CD4-positive, alpha-beta T cell treated with Interleukin-6 for 4 hours (primary cell): ENCODE measurements around the gene KMT2C.

Experiments
- DNase-seq: peaks from one replicate; pipeline ENCODE4 v3.0.0-alpha.2; 2020; ENCODE audit warnings: mixed read lengths

KMT2C gene

GRCh38 chr7:152097330-152097729 is 338.5 kb downstream of the KMT2C start:
- DNase-seq = no peak

DNA sequence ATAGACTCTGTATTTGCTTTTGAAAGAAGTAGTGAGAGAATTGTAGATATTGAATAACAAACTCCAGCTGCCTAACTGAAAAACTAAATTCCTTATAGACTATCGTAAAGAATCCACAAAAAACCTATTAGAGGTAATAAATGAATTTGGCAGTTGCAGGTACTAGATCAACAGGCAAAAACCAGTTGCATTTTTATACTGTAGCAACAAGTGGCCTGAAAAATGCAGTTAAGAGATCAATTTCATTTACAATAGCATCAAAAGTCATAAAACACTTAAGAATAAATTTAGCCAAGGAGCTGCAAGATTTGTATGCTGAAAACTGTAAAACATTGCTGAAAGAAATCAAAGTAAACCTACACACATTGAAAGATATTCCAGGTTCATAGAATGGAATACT is 340.0 kb downstream of the KMT2C start:
- DNase-seq = no peak

DNA sequence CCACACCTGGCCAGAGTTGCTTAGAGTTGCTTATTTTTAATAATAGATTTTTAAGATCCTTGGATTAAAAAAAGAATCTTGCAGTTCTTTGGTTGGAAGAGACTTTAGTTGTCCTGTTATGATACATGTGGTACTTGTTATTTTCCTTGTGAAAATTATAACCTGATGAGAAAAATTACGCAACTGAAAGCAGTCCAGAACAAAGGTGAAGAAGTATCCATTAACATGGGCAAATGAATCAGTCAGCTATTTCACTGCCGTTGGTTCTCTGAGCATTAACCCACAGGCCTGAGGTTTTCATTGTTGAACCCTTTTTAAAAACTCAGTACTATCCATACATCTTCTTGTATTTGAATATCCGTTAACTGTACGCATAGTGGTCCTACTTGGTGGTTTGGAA is 342.1 kb downstream of the KMT2C start:
- no peak for DNase-seq

DNA sequence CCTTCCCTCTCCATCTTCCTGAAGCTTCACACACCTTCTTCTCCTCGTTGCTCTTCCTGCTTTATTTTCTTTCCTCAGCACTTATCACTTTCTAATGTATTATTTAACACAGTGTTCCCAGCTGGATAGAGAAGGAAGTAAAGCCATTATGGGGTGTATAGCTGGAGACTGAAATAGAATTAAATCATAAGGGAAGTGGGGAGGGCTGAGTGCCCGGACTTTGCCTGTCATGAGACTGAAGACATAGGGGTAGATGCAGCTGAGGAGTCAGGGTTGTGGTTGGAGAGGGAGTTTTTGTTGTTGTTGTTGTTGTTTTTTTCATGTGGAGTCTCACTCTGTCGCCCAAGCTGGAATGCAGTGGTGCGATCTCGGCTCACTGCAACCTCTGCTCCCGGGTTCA is 345.1 kb downstream of the KMT2C start:
- DNase-seq = no peak

- DNase-seq = no peak
These were observed 346.6 kb downstream of the KMT2C start for GRCh38 chr7:152089183-152089582.

DNA sequence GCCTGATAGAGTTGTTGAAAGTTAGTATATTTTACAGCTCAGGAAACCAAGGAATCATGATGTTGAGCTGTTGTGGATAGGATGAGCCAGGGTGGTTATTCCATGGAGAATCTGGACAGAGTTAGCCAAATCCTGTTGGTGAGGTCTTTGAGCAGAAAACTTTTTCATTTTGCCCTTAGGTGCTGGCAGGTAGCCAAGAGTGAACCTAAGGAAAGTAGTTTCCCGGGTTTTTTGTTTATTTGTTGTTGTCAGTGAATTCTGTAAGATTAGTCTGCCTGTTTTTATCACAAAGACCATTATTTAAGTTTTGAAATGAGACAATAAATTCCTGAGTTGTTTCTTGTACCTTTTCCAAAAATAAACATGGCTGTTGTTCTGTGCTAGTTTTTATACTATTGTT is 349.3 kb downstream of the KMT2C start:
- no peak for DNase-seq

DNA sequence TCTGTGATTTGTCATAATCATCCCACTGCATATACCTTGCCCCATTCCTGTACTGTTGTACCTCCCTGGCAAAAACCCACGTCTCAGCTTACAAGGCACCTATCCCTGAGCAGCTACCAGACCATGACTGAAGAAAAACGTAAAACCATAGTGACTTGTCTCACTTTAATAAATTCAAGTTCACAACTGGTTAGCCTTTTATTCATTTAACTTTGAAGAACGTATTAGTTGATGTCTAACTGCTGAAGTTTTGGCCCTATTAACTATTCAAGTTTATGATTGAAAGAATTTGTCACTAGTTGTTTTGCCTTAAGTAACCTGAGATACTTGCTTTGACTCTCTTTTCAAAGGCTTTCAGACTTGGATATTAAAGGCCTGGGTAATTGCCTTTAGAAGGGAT is 350.7 kb downstream of the KMT2C start:
- no peak for DNase-seq
